ENCODE results near the gene PTPRN2.

- TF ChIP-seq ZBTB40 (IDR thresholded peaks at IDR 0.05): no peak
- no peak for TF ChIP-seq ZBTB40 (CRISPR knock-in tag; IDR thresholded peaks at IDR 0.05)
- TF ChIP-seq SKIL (CRISPR knock-in tag; IDR thresholded peaks at IDR 0.05; ENCODE audit: borderline replicate concordance): no peak
- TF ChIP-seq CEBPG (CRISPR knock-in tag; IDR thresholded peaks at IDR 0.05): no peak
These were observed 857.0 kb downstream of the PTPRN2 start for GRCh38 chr7:157730614-157731013.
